Esophagus muscularis mucosa (tissue), 4 donors: ENCODE data around the gene HYAL1. TPM values are rescaled to one million over a fixed set of nuclear protein-coding genes. Genes with fewer than 3 reads are reported as not detected.
"Not testable (repeated sequence)": the region's sequence is repeated elsewhere in the genome, so short reads cannot be mapped to it uniquely, and the experiment has no call there.

Source experiments
- DNase-seq: peaks from one replicate; pipeline ENCODE4 v3.0.0-alpha.2; 2017; ENCODE audit errors: extremely low spot score
- H3K27ac ChIP-seq, 4 donors: fragments of 200-600 bp; sonication (generic); replicated peaks in 1 of 4; 1 replicate in 3 of 4; 2 replicates in 1 of 4; pipeline ENCODE4 v1.5.1; 2016 to 2019; ENCODE audit warnings: mild to moderate bottlenecking in 1 of 4
- H3K27me3 ChIP-seq, 4 donors: fragments of 200-600 bp; sonication (generic); one replicate each; pipeline versions ENCODE4 v1.5.1 to v1.6.0; 2016 to 2019
- H3K36me3 ChIP-seq, 4 donors: fragments of 200-600 bp; sonication (generic); one replicate each; pipeline ENCODE4 v1.5.1; 2016 to 2019
- H3K4me1 ChIP-seq, 4 donors: fragments of 200-600 bp; sonication (generic); one replicate each; pipeline ENCODE4 v1.5.1; 2016 to 2019
- H3K4me3 ChIP-seq, 4 donors: fragments of 200-600 bp; sonication (generic); 1 replicate in 2 of 4; 2 replicates in 2 of 4; pipeline ENCODE4 v1.5.1; 2016 to 2019; ENCODE audit warnings: mild to moderate bottlenecking in 4 of 4, moderate library complexity in 1 of 4
- H3K9me3 ChIP-seq, 4 donors: fragments of 200-600 bp; sonication (generic); 1 replicate in 3 of 4; 2 replicates in 1 of 4; pipeline ENCODE4 v1.5.1; 2016 to 2019
- CTCF ChIP-seq, 3 experiments: fragments of 200-600 bp in 2 of 3; fragments of 450-650 bp in 1 of 3; sonication (generic) in 2 of 3; IDR thresholded peaks; one replicate each; pipeline ENCODE4 v1.5.1; 2017 to 2019; ENCODE audit warnings: antibody characterized with exemption in 3 of 3, mild to moderate bottlenecking in 2 of 3, moderate library complexity in 1 of 3
- EP300 ChIP-seq: sonication (generic); formaldehyde crosslinking; IDR thresholded peaks from one replicate; pipeline ENCODE4 v1.6.1; 2017; ENCODE audit warnings: antibody characterized with exemption
- POLR2A ChIP-seq: fragments of 450-650 bp; IDR thresholded peaks from one replicate; pipeline ENCODE4 v1.6.1; 2017; ENCODE audit warnings: antibody characterized with exemption, moderate library complexity, mild to moderate bottlenecking, low read depth
- POLR2AphosphoS5 ChIP-seq, 2 donors: sonication (generic); formaldehyde crosslinking; IDR thresholded peaks; one replicate each; pipeline ENCODE4 v1.6.1; 2017; ENCODE audit warnings: antibody characterized with exemption in 2 of 2
- WGBS: methylation state at CpG from one replicate; pipeline ENCODE4 v1.1.5; 2018; 5-methylcytosine and 5-hydroxymethylcytosine counted together
- intact Hi-C: fragments of 100-400 bp; cut with DNase I; formaldehyde crosslinking; loops from one replicate; pipeline ENCODE4 v1.15.1; 2023
- total RNA-seq, 4 donors: library from RNA; depleted of rRNA; stranded (reverse); fragments of >200 nt; gene quantifications; one replicate each; pipeline versions ENCODE4 v1.1.0 to v1.2.1, GENCODE V29; 2016

Gene HYAL1
- total RNA-seq, 4 donors from 2014 or later, result 8.3 to 15.6 (median 9.0) TPM

DNA sequence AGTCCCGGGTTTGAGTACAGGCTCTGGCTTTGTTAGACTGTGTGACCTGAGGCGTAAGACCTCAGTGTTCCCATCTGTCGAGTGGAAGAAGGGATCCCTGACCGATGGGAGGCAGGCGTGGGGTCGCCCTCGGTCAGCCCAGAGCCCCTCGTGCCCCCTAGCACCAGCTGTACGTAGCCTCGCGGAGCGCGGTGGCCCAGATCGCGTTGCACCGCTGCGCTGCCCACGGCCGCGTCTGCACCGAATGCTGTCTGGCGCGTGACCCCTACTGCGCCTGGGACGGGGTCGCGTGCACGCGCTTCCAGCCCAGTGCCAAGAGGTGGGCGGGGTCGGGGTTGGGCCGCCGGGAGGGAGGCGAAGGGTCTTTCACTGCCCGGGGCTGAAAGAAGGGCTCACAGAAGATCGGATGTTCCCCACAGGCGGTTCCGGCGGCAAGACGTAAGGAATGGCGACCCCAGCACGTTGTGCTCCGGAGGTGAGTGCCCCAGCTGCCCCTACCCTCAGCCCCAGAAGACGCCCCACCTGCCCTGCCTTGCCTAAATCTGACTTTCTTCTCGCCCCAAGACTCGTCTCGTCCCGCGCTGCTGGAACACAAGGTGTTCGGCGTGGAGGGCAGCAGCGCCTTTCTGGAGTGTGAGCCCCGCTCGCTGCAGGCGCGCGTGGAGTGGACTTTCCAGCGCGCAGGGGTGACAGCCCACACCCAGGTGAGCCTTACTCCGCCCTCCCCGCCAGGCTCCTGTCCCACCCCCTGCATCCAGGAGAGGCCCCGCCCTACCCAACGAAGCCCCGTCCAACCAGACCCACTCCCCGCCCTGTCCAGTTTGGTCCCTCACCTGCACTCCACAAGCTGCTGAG, 28.0 kb downstream of the HYAL1 start:
- intact Hi-C loops, result no loop called here
- peaks cover 0 to 24% (median 9%) of the 10 kb centered on the region in 4 donors for H3K36me3 ChIP-seq
- H3K4me3 ChIP-seq, result peak overlapping the region in 2 of 4 donors; percentile 5 to 10
- H3K4me1 ChIP-seq, result peaks cover 30 to 65% (median 46%) of the 10 kb centered on the region in 4 donors
- no peak for TF ChIP-seq CTCF (IDR thresholded peaks at IDR 0.05)
- no peak for TF ChIP-seq EP300
- WGBS, result 59% methylated on average over 14 of the region's 65 CpGs
- no peak overlapping the region for H3K27ac ChIP-seq
- DNase-seq, result no peak
- no peaks in the 10 kb centered on the region for H3K9me3 ChIP-seq
- peaks cover 0 to 40% (median 5%) of the 10 kb centered on the region in 4 donors for H3K27me3 ChIP-seq

DNA sequence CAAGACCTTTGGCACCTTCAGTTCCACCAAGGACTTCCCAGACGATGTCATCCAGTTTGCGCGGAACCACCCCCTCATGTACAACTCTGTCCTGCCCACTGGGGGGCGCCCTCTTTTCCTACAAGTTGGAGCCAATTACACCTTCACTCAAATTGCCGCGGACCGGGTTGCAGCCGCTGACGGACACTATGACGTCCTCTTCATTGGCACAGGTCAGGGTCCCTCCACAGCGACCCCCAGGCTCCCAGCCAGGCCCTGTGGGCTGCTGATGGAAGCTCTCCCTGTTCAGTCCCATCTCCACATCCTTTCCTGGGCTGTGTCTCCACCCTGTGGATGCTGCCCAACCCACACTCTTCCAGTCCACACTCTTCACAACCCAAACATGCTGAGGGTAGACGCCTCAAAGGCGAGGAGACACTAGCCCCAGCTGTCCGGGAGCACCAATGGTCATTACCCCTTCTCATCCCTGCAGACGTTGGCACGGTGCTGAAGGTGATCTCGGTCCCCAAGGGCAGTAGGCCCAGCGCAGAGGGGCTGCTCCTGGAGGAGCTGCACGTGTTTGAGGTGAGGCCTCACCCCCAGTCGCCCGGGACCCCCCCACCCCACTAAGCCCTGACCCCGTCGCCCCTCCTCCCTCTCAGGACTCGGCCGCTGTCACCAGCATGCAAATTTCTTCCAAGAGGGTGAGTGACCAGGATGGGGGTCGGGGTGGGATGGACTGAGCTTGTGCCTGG, 28.8 kb downstream of the HYAL1 start:
- intact Hi-C loops, result loop anchor here (5.0 kb wide), 2 partner anchors 82 to 152 kb away; partner anchors contain the start of gene GNAT1
- peak; percentile 55 to 75 (median 65) for TF ChIP-seq CTCF (IDR thresholded peaks at IDR 0.05)
- no peak for TF ChIP-seq POLR2A
- Histone ChIP-seq H3K9me3 (no peaks in the 10 kb centered on the region), H3K4me1 (peaks cover 30 to 71% (median 53%) of the 10 kb centered on the region in 4 donors), H3K36me3 (peaks cover 0 to 24% (median 9%) of the 10 kb centered on the region in 4 donors), H3K27ac (no peak overlapping the region), H3K4me3 (peak overlapping the region in 1 of 4 donors; percentile 5), H3K27me3 (peaks cover 0 to 40% (median 5%) of the 10 kb centered on the region in 4 donors)
- 48% methylated on average over 16 of the region's 26 CpGs for WGBS
- DNase-seq, result no peak

GRCh38 chr3:50273689-50274065, 29.7 kb downstream of the HYAL1 start:
- H3K27me3 ChIP-seq, result peaks cover 0 to 40% (median 5%) of the 10 kb centered on the region in 4 donors
- no peaks in the 10 kb centered on the region for H3K9me3 ChIP-seq
- DNase-seq, result no peak
- H3K4me3 ChIP-seq, result peak overlapping the region; percentile 39 to 57 (median 42)
- intact Hi-C loops, result loop anchor here (2.0 to 5.0 kb wide), 4 partner anchors 15 to 151 kb away; partner anchors contain the start of gene GNAT1
- TF ChIP-seq EP300 (no peak), CTCF (IDR thresholded peaks at IDR 0.05) (no peak), POLR2AphosphoS5 (IDR thresholded peaks at IDR 0.05) (no peak), POLR2A (no peak)
- H3K27ac ChIP-seq, result peak overlapping the region in 1 of 4 donors; percentile 56
- peaks cover 33 to 71% (median 54%) of the 10 kb centered on the region in 4 donors for H3K4me1 ChIP-seq
- whole genome bisulfite sequencing, result 59% methylated on average over 31 of the region's 31 CpGs
- peaks cover 0 to 24% (median 9%) of the 10 kb centered on the region in 4 donors for H3K36me3 ChIP-seq

GRCh38 chr3:50272911-50273688, 30.3 kb downstream of the HYAL1 start:
- Histone ChIP-seq H3K36me3 (peaks cover 0 to 24% (median 9%) of the 10 kb centered on the region in 4 donors), H3K27me3 (peaks cover 0 to 40% (median 5%) of the 10 kb centered on the region in 4 donors), H3K4me1 (peaks cover 35 to 72% (median 57%) of the 10 kb centered on the region in 4 donors), H3K27ac (peak overlapping the region in 3 of 4 donors; percentile 19 to 56 (median 32)), H3K4me3 (peak overlapping the region; percentile 39 to 57 (median 42)), H3K9me3 (no peaks in the 10 kb centered on the region)
- intact Hi-C loops, result loop anchor here (2.0 to 5.0 kb wide), 4 partner anchors 14 to 151 kb away; partner anchors contain the start of gene GNAT1
- WGBS, result 12% methylated on average over 25 of the region's 61 CpGs
- no peak for DNase-seq
- TF ChIP-seq EP300, result no peak
- TF ChIP-seq POLR2AphosphoS5 (IDR thresholded peaks at IDR 0.05), result peak; percentile 67 to 81
- peak; percentile 97 to 99 (median 98) for TF ChIP-seq CTCF (IDR thresholded peaks at IDR 0.05)

GRCh38 chr3:50272538-50272910, 30.9 kb downstream of the HYAL1 start:
- H3K9me3 ChIP-seq, DNase-seq: not testable (repeated sequence)
- H3K27me3 ChIP-seq, result peaks cover 0 to 40% (median 5%) of the 10 kb centered on the region in 4 donors
- WGBS, result 61% methylated on average over 10 of the region's 10 CpGs
- H3K4me3 ChIP-seq, result peak overlapping the region in 1 of 4 donors; percentile 39
- H3K36me3 ChIP-seq, result peaks cover 0 to 24% (median 9%) of the 10 kb centered on the region in 4 donors
- intact Hi-C loops, result loop anchor here (2.0 to 5.0 kb wide), 4 partner anchors 14 to 150 kb away; partner anchors contain the start of gene GNAT1
- peaks cover 40 to 78% (median 63%) of the 10 kb centered on the region in 4 donors for H3K4me1 ChIP-seq
- peak overlapping the region in 2 of 4 donors; percentile 3 to 19 for H3K27ac ChIP-seq
